ENCODE measurements around the gene ACTN1.
A peak's percentile ranks its signal among the peaks of the same experiment; 100 is the strongest.
"Not testable (repeated sequence)": the region's sequence is repeated elsewhere in the genome, so short reads cannot be mapped to it uniquely, and the experiment has no call there.

The ACTN1 gene

GRCh38 chr14:68979021-68979721 lies at the start of gene ACTN1:
Gene ACTN1 (minus strand): TSS chr14:68979302. CDS start chr14:68979056, 246 bp downstream.
- peak; percentile 77 to 85 for DNase-seq

GRCh38 chr14:69027242-69027913 lies 48.3 kb upstream of the ACTN1 start:
- DNase-seq = no peak

- DNase-seq = no peak
Measured at GRCh38 chr14:69023035-69023434, 43.9 kb upstream of the ACTN1 start.

GRCh38 chr14:69022093-69022492 lies 43.0 kb upstream of the ACTN1 start:
- not testable (repeated sequence) for DNase-seq

- DNase-seq = no peak
Measured at GRCh38 chr14:69017706-69018105, 38.6 kb upstream of the ACTN1 start.

- no peak for DNase-seq
Measured at GRCh38 chr14:69014829-69015259, 35.7 kb upstream of the ACTN1 start.

- DNase-seq = no peak
Measured at GRCh38 chr14:69013943-69014782, 35.1 kb upstream of the ACTN1 start.

- DNase-seq = no peak
Measured at GRCh38 chr14:69012256-69012953, 33.3 kb upstream of the ACTN1 start.

GRCh38 chr14:69010648-69011047 lies 31.5 kb upstream of the ACTN1 start:
- DNase-seq = no peak

GRCh38 chr14:69008421-69008884 lies 29.4 kb upstream of the ACTN1 start:
- DNase-seq = no peak

GRCh38 chr14:69006346-69006745 lies 27.2 kb upstream of the ACTN1 start:
- no peak for DNase-seq

GRCh38 chr14:69005432-69006148 lies 26.5 kb upstream of the ACTN1 start:
- DNase-seq = peak in 1 of 2 experiments; percentile 7

GRCh38 chr14:69004731-69005431 lies 25.8 kb upstream of the ACTN1 start:
- DNase-seq = no peak

GRCh38 chr14:69003626-69004025 lies 24.5 kb upstream of the ACTN1 start:
- no peak for DNase-seq

- DNase-seq = no peak
Measured at GRCh38 chr14:69002069-69002468, 23.0 kb upstream of the ACTN1 start.

- no peak for DNase-seq
Measured at GRCh38 chr14:69001375-69001774, 22.3 kb upstream of the ACTN1 start.

GRCh38 chr14:68998062-68998461 lies 19.0 kb upstream of the ACTN1 start:
- no peak for DNase-seq

GRCh38 chr14:68995731-68996130 lies 16.6 kb upstream of the ACTN1 start:
- no peak for DNase-seq

GRCh38 chr14:68994056-68994455 lies 15.0 kb upstream of the ACTN1 start:
- DNase-seq = no peak

- no peak for DNase-seq
Measured at GRCh38 chr14:68987653-68988036, 8.5 kb upstream of the ACTN1 start.

- DNase-seq = peak; percentile 25 to 31
Measured at GRCh38 chr14:68986926-68987652, 8.0 kb upstream of the ACTN1 start.

All from activated CD4-positive, alpha-beta T cell treated with anti-CD3 and anti-CD28 coated beads, Interleukin-2, amount 50 U/mL, for 48 hours (primary cell).